HepG2 (cell line): ENCODE data around the gene NT5C. TPM values are rescaled to one million over a fixed set of nuclear protein-coding genes. Genes with fewer than 3 reads are reported as not detected.

Experiments
- EEA1 ChIP-seq: sonication (generic); formaldehyde crosslinking; IDR thresholded peaks from 2 replicates; pipeline ENCODE4 v1.5.1; 2020; ENCODE audit warnings: mild to moderate bottlenecking, missing genetic modification reagents, borderline replicate concordance
- ESRRA ChIP-seq: sonication (generic); formaldehyde crosslinking; IDR thresholded peaks from 2 replicates; pipeline ENCODE4 v1.5.1; 2020; ENCODE audit warnings: mild to moderate bottlenecking, low read depth, missing genetic modification reagents
- HHEX ChIP-seq: IDR thresholded peaks from 2 replicates; pipeline ENCODE4 v1.6.1; 2016; ENCODE audit warnings: control low read depth
- MAFG ChIP-seq: sonication (generic); formaldehyde crosslinking; IDR thresholded peaks from 2 replicates; pipeline ENCODE4 v1.5.1; 2020; ENCODE audit warnings: mild to moderate bottlenecking, missing genetic modification reagents
- NKX3-1 ChIP-seq: sonication (generic); formaldehyde crosslinking; IDR thresholded peaks from 2 replicates; pipeline ENCODE4 v1.5.0; 2020; ENCODE audit warnings: missing genetic modification reagents
- POLR2G ChIP-seq: fragments of 200-400 bp; formaldehyde crosslinking; IDR thresholded peaks from 2 replicates; pipeline ENCODE4 v1.6.1; 2018; ENCODE audit warnings: mild to moderate bottlenecking, low read depth, low read length, moderate library complexity
- PTBP1 ChIP-seq: fragments of 200-400 bp; formaldehyde crosslinking; IDR thresholded peaks from 2 replicates; pipeline ENCODE4 v1.6.1; 2018; ENCODE audit warnings: low read length, low read depth; ENCODE audit not compliant: poor library complexity, severe bottlenecking
- TBX2 ChIP-seq: sonication (generic); formaldehyde crosslinking; IDR thresholded peaks from 2 replicates; pipeline ENCODE4 v1.5.0; 2020; ENCODE audit warnings: missing genetic modification reagents, mild to moderate bottlenecking, borderline replicate concordance
- ZBTB42 ChIP-seq: sonication (generic); formaldehyde crosslinking; IDR thresholded peaks from 2 replicates; pipeline ENCODE4 v1.5.0; 2020; ENCODE audit warnings: mild to moderate bottlenecking, missing genetic modification reagents
- ZC3H4 ChIP-seq: sonication (generic); formaldehyde crosslinking; IDR thresholded peaks from 2 replicates; pipeline ENCODE4 v1.4.0; 2020; ENCODE audit warnings: missing genetic modification reagents, borderline replicate concordance
- ZFP90 ChIP-seq: sonication (generic); formaldehyde crosslinking; IDR thresholded peaks from 2 replicates; pipeline ENCODE4 v1.8.0; 2022; ENCODE audit warnings: missing genetic modification reagents, mild to moderate bottlenecking, inconsistent platforms, borderline replicate concordance
- ZNF569 ChIP-seq: sonication (generic); formaldehyde crosslinking; IDR thresholded peaks from 2 replicates; pipeline ENCODE4 v1.5.0; 2020; ENCODE audit warnings: mild to moderate bottlenecking, missing genetic modification reagents, moderate library complexity, borderline replicate concordance
- ZNF761 ChIP-seq: sonication (generic); formaldehyde crosslinking; conservative IDR thresholded peaks from 2 replicates; pipeline ENCODE4 v1.4.0; 2020; ENCODE audit warnings: mild to moderate bottlenecking, missing genetic modification reagents
- polyA plus RNA-seq, 8 experiments: library from polyadenylated mRNA; depleted of rRNA in 3 of 8; stranded (reverse) in 7 of 8; unstranded in 1 of 8; fragments of >200 nt; fragmentation: Illumina TruSeq in 4 of 8; extraction: Trizol in 4 of 8; gene quantifications; 2 replicates each; pipeline versions ENCODE4 v1.2.1 to v1.2.3, GENCODE V29; 2011 to 2016; ENCODE audit warnings: low read depth in 4 of 8, missing spikeins in 1 of 8, mixed read lengths in 1 of 8; ENCODE audit not compliant: insufficient read depth in 1 of 8
- total RNA-seq, 5 experiments: library from RNA; depleted of rRNA; stranded (reverse); fragments of >200 nt; fragmentation: Illumina TruSeq; extraction: Trizol; gene quantifications; 2 replicates each; pipeline ENCODE4 v1.2.3, GENCODE V29; 2016; ENCODE audit warnings: low read depth in 1 of 5
- TF ChIP-seq, protein P1 (sequence below): sonication (generic); IDR thresholded peaks from 2 replicates; pipeline ENCODE4 v1.6.1; 2016; ENCODE audit warnings: low read depth, borderline replicate concordance
- TF ChIP-seq, protein P2 (sequence below): sonication (generic); formaldehyde crosslinking; IDR thresholded peaks from 2 replicates; pipeline ENCODE4 v1.4.0; 2020; ENCODE audit warnings: missing genetic modification reagents
- TF ChIP-seq, protein P3 (sequence below): sonication (generic); formaldehyde crosslinking; IDR thresholded peaks from 2 replicates; pipeline ENCODE4 v1.5.1; 2020; ENCODE audit warnings: mild to moderate bottlenecking, moderate library complexity, missing genetic modification reagents
- TF ChIP-seq, protein P4 (sequence below): sonication (generic); formaldehyde crosslinking; IDR thresholded peaks from 2 replicates; pipeline ENCODE4 v1.4.0; 2020; ENCODE audit warnings: missing genetic modification reagents, borderline replicate concordance

The NT5C gene
- total and polyA plus RNA-seq, 2 of the 13 experiments (the other 11 are each of a cell fraction or from before 2014, with no cell fraction given), result 42.8 to 48.6 TPM

DNA sequence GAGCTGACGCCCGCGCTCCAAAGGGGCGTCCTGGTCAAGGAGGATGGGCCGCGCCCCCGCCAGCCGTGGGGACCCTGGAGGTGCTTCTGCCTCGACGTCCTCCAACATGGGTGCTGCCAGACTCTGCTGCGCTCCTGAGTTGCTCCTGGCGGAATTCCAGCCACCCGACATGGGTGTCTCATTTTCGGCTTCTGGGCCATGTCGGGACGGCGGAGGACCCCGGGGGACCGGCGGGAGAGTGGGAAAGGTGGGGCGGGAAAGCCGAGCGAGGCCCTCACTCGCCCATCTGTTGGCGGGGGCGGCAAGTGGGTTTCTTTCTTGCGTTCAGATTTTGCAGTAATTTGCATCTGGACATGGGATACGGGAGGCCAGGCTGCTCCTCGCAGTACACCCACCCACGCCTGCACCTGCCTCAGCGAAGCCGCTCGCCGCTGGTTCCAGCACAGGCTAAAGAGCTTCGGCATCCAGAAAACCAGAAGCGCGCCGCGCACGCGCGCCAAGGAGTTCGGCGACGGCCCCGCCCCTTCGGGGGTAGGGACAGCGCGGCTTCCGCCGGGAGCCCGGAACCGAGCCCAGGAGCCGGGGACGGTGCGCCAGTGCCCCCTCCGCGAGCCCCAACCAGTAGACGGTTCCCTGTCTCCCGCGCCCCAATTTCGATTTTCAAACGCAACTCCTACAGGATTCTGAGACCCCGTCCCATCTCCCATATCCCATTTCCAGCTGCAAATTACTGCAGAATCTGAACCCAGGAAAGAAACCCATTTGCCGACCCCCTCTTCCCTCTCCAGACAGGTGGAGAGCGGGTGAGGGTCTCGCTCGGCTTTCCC, 21.9 kb downstream of the NT5C start, which contains the start of gene ARMC7 (continued):
- TF ChIP-seq, protein P1, sequence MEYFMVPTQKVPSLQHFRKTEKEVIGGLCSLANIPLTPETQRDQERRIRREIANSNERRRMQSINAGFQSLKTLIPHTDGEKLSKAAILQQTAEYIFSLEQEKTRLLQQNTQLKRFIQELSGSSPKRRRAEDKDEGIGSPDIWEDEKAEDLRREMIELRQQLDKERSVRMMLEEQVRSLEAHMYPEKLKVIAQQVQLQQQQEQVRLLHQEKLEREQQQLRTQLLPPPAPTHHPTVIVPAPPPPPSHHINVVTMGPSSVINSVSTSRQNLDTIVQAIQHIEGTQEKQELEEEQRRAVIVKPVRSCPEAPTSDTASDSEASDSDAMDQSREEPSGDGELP, result peak; percentile 24; the same call in 1 of the 2 replicates
- no peak; the same call in 1 of the 2 replicates for TF ChIP-seq EEA1
- peak; percentile 95 for TF ChIP-seq POLR2G
- peak; percentile 54; the same call in 1 of the 2 replicates for TF ChIP-seq ZFP90 (CRISPR knock-in tag)
- TF ChIP-seq, protein P2, sequence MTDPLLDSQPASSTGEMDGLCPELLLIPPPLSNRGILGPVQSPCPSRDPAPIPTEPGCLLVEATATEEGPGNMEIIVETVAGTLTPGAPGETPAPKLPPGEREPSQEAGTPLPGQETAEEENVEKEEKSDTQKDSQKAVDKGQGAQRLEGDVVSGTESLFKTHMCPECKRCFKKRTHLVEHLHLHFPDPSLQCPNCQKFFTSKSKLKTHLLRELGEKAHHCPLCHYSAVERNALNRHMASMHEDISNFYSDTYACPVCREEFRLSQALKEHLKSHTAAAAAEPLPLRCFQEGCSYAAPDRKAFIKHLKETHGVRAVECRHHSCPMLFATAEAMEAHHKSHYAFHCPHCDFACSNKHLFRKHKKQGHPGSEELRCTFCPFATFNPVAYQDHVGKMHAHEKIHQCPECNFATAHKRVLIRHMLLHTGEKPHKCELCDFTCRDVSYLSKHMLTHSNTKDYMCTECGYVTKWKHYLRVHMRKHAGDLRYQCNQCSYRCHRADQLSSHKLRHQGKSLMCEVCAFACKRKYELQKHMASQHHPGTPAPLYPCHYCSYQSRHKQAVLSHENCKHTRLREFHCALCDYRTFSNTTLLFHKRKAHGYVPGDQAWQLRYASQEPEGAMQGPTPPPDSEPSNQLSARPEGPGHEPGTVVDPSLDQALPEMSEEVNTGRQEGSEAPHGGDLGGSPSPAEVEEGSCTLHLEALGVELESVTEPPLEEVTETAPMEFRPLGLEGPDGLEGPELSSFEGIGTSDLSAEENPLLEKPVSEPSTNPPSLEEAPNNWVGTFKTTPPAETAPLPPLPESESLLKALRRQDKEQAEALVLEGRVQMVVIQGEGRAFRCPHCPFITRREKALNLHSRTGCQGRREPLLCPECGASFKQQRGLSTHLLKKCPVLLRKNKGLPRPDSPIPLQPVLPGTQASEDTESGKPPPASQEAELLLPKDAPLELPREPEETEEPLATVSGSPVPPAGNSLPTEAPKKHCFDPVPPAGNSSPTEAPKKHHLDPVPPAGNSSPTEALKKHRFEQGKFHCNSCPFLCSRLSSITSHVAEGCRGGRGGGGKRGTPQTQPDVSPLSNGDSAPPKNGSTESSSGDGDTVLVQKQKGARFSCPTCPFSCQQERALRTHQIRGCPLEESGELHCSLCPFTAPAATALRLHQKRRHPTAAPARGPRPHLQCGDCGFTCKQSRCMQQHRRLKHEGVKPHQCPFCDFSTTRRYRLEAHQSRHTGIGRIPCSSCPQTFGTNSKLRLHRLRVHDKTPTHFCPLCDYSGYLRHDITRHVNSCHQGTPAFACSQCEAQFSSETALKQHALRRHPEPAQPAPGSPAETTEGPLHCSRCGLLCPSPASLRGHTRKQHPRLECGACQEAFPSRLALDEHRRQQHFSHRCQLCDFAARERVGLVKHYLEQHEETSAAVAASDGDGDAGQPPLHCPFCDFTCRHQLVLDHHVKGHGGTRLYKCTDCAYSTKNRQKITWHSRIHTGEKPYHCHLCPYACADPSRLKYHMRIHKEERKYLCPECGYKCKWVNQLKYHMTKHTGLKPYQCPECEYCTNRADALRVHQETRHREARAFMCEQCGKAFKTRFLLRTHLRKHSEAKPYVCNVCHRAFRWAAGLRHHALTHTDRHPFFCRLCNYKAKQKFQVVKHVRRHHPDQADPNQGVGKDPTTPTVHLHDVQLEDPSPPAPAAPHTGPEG, result no peak
- TF ChIP-seq ZNF761 (CRISPR knock-in tag), result no peak
- 0 out of 2 replicates have a peak, but pooled peaks have one; percentile 22 for TF ChIP-seq MAFG (CRISPR knock-in tag)
- TF ChIP-seq, protein P3, sequence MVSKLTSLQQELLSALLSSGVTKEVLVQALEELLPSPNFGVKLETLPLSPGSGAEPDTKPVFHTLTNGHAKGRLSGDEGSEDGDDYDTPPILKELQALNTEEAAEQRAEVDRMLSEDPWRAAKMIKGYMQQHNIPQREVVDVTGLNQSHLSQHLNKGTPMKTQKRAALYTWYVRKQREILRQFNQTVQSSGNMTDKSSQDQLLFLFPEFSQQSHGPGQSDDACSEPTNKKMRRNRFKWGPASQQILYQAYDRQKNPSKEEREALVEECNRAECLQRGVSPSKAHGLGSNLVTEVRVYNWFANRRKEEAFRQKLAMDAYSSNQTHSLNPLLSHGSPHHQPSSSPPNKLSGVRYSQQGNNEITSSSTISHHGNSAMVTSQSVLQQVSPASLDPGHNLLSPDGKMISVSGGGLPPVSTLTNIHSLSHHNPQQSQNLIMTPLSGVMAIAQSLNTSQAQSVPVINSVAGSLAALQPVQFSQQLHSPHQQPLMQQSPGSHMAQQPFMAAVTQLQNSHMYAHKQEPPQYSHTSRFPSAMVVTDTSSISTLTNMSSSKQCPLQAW (CRISPR knock-in tag), result peak; percentile 20; the same call in 1 of the 2 replicates
- TF ChIP-seq ZBTB42 (CRISPR knock-in tag), result no peak
- TF ChIP-seq ZNF569 (CRISPR knock-in tag), result 0 out of 2 replicates have a peak, but pooled peaks have one; percentile 74
- no peak for TF ChIP-seq HHEX (CRISPR knock-in tag)
- TF ChIP-seq TBX2 (CRISPR knock-in tag), result peak; percentile 86; the same call in 1 of the 2 replicates
- no peak for TF ChIP-seq ESRRA (CRISPR knock-in tag)
- TF ChIP-seq NKX3-1 (CRISPR knock-in tag), result peak; percentile 48; the same call in 1 of the 2 replicates
- no peak for TF ChIP-seq ZC3H4 (CRISPR knock-in tag)
- TF ChIP-seq, protein P4, sequence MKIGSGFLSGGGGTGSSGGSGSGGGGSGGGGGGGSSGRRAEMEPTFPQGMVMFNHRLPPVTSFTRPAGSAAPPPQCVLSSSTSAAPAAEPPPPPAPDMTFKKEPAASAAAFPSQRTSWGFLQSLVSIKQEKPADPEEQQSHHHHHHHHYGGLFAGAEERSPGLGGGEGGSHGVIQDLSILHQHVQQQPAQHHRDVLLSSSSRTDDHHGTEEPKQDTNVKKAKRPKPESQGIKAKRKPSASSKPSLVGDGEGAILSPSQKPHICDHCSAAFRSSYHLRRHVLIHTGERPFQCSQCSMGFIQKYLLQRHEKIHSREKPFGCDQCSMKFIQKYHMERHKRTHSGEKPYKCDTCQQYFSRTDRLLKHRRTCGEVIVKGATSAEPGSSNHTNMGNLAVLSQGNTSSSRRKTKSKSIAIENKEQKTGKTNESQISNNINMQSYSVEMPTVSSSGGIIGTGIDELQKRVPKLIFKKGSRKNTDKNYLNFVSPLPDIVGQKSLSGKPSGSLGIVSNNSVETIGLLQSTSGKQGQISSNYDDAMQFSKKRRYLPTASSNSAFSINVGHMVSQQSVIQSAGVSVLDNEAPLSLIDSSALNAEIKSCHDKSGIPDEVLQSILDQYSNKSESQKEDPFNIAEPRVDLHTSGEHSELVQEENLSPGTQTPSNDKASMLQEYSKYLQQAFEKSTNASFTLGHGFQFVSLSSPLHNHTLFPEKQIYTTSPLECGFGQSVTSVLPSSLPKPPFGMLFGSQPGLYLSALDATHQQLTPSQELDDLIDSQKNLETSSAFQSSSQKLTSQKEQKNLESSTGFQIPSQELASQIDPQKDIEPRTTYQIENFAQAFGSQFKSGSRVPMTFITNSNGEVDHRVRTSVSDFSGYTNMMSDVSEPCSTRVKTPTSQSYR (CRISPR knock-in tag), result no peak
- TF ChIP-seq PTBP1, result no peak
